Measurements from ENCODE around the gene CA12. TPM values are rescaled to one million over a fixed set of nuclear protein-coding genes. Genes with fewer than 3 reads are reported as not detected.
"Not testable (repeated sequence)": the region's sequence is repeated elsewhere in the genome, so short reads cannot be mapped to it uniquely, and the experiment has no call there.

The CA12 gene
- total RNA-seq, 1 donor from 2014 or later = 1.6 TPM

DNA sequence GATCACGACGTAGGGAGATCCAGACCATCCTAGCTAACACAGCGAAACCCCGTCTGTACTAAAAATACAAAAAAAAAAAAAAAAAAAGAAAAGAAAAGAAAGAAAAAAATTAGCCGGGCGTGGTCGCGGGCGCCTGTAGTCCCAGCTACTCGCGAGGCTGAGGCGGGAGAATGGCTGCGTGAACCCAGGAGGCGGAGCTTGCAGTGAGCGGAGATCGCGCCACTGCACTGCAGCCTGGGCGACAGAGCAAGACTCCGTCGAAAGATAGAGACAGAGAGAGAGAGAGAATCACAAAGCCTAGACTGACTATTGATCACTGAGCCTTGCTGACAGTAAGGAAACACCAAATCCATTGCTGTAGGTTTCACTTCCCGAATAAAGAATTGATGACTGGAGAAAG, 35.6 kb upstream of the CA12 start:
- H3K4me1 ChIP-seq (ENCODE audit: control insufficient read depth in 3 of 3, insufficient read depth in 3 of 3, low read length in 3 of 3); H3K9ac ChIP-seq (ENCODE audit: low read depth in 1 of 3, low read length in 3 of 3); H3K4me3 ChIP-seq (ENCODE audit: low read length in 3 of 3); H3K36me3 ChIP-seq (ENCODE audit: control insufficient read depth in 3 of 3, insufficient read depth in 3 of 3, low read length in 3 of 3); H3K27ac ChIP-seq (ENCODE audit: low read depth, low read length); H3K9me3 ChIP-seq (ENCODE audit: control insufficient read depth in 3 of 3, low read length in 3 of 3); H3K27me3 ChIP-seq (ENCODE audit: control insufficient read depth in 3 of 3, insufficient read depth in 3 of 3, low read length in 3 of 3): not testable (repeated sequence)

DNA sequence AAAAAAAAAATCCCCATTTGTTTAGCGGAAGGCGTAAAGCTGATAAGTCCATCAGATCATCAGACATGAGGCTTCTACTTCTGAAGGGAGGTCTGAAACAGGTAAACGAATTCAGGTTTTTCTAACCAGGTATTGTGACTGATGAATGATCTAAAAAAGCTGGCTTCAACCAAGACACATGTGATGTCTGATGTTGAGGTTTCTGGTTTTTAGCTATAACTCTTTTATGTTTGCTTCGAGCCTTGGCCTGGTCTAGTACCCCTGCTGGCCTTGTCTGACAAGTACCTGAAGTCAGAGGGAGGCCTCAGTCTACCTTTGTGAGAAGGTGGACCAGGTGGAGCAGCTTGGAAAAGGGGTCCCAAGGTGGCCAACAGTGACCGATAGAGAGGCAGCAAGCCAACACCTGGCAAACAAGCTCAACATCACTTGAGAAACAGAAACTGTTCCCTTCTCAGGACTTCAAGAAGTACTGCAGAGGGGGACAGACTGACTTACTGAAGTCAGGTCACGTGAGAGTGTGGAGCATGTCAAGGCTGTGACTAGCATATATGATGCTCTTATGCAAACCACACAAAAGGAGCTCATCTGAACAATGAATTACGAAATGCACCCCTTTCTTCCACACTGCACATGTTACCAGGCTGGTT, 33.0 kb upstream of the CA12 start:
- H3K4me3 ChIP-seq (ENCODE audit: low read length in 3 of 3) = no peak overlapping the region
- H3K27me3 ChIP-seq (ENCODE audit: control insufficient read depth in 3 of 3, insufficient read depth in 3 of 3, low read length in 3 of 3) = no peaks in the 10 kb centered on the region
- no peaks in the 10 kb centered on the region for H3K9me3 ChIP-seq (ENCODE audit: control insufficient read depth in 3 of 3, low read length in 3 of 3)
- H3K4me1 ChIP-seq (ENCODE audit: control insufficient read depth in 3 of 3, insufficient read depth in 3 of 3, low read length in 3 of 3) = no peaks in the 10 kb centered on the region
- no peaks in the 10 kb centered on the region for H3K36me3 ChIP-seq (ENCODE audit: control insufficient read depth in 3 of 3, insufficient read depth in 3 of 3, low read length in 3 of 3)
- no peak overlapping the region for H3K27ac ChIP-seq (ENCODE audit: low read depth, low read length)
- no peak overlapping the region for H3K9ac ChIP-seq (ENCODE audit: low read depth in 1 of 3, low read length in 3 of 3)

DNA sequence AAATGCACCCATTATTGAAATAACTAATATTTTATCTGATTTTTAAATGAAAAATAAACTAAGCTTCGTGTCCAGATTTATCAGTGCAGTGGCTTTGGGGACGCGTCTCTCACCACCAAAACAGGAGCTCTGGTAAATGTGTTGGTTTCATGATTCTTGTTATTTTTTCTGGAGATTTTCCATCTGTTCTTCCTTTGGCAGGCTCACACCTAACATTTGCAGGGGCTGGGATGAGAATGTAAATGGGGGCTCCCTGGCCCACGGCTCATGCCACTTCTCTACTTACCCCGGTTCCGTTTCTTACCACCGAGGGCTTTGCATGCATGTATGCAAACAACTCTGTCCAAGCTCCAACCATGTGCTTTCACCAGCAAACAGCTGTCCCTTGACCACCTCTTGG, 30.9 kb upstream of the CA12 start:
- H3K36me3 ChIP-seq (ENCODE audit: control insufficient read depth in 3 of 3, insufficient read depth in 3 of 3, low read length in 3 of 3) = no peaks in the 10 kb centered on the region
- H3K27me3 ChIP-seq (ENCODE audit: control insufficient read depth in 3 of 3, insufficient read depth in 3 of 3, low read length in 3 of 3) = no peaks in the 10 kb centered on the region
- no peak overlapping the region for H3K4me3 ChIP-seq (ENCODE audit: low read length in 3 of 3)
- H3K9me3 ChIP-seq (ENCODE audit: control insufficient read depth in 3 of 3, low read length in 3 of 3) = no peaks in the 10 kb centered on the region
- no peak overlapping the region for H3K27ac ChIP-seq (ENCODE audit: low read depth, low read length)
- no peak overlapping the region for H3K9ac ChIP-seq (ENCODE audit: low read depth in 1 of 3, low read length in 3 of 3)
- no peaks in the 10 kb centered on the region for H3K4me1 ChIP-seq (ENCODE audit: control insufficient read depth in 3 of 3, insufficient read depth in 3 of 3, low read length in 3 of 3)

DNA sequence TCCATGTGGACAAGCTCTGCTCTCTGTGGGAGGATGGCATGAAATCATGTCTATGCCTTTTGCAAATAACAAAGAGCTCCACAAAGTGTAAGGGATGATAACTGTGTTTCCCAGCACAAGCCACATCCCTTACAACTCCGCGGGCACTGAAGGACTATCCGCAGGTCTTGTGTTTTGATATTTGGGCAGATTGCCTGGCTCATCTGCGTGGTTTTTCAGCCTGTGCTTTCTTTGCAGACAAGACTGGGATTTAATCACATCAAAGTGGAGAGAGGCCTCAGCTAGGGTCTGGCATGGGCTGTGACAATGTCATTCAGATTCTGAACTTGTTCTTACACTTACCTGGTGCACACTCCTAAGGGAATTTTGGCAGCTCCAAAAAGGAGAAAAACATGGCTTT, 30.2 kb upstream of the CA12 start:
- no peak overlapping the region for H3K9ac ChIP-seq (ENCODE audit: low read depth in 1 of 3, low read length in 3 of 3)
- H3K27me3 ChIP-seq (ENCODE audit: control insufficient read depth in 3 of 3, insufficient read depth in 3 of 3, low read length in 3 of 3) = no peaks in the 10 kb centered on the region
- no peaks in the 10 kb centered on the region for H3K36me3 ChIP-seq (ENCODE audit: control insufficient read depth in 3 of 3, insufficient read depth in 3 of 3, low read length in 3 of 3)
- no peaks in the 10 kb centered on the region for H3K9me3 ChIP-seq (ENCODE audit: control insufficient read depth in 3 of 3, low read length in 3 of 3)
- H3K4me1 ChIP-seq (ENCODE audit: control insufficient read depth in 3 of 3, insufficient read depth in 3 of 3, low read length in 3 of 3) = no peaks in the 10 kb centered on the region
- no peak overlapping the region for H3K27ac ChIP-seq (ENCODE audit: low read depth, low read length)
- no peak overlapping the region for H3K4me3 ChIP-seq (ENCODE audit: low read length in 3 of 3)

DNA sequence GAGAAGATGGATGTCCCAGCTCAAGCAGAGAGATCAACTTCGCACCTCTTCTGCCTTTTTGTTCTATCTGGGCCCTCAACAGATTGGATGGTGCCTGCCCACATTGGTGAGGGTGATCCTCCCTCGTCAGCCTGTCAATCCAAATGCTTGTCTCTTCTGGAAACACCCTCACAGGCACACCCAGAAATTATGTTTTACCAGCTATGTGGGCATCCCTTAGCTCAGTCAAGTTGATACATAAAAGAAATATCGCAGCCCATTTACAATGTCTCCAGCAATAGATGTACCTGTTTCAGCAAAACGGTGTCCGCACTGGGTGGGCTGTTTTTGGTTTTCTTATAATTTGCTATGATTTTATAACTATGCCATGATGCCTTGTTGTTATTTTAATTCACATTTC, 27.5 kb upstream of the CA12 start:
- H3K36me3 ChIP-seq (ENCODE audit: control insufficient read depth in 3 of 3, insufficient read depth in 3 of 3, low read length in 3 of 3) = no peaks in the 10 kb centered on the region
- no peak overlapping the region for H3K9ac ChIP-seq (ENCODE audit: low read depth in 1 of 3, low read length in 3 of 3)
- H3K4me3 ChIP-seq (ENCODE audit: low read length in 3 of 3) = no peak overlapping the region
- no peak overlapping the region for H3K27ac ChIP-seq (ENCODE audit: low read depth, low read length)
- H3K9me3 ChIP-seq (ENCODE audit: control insufficient read depth in 3 of 3, low read length in 3 of 3) = no peaks in the 10 kb centered on the region
- H3K27me3 ChIP-seq (ENCODE audit: control insufficient read depth in 3 of 3, insufficient read depth in 3 of 3, low read length in 3 of 3) = no peaks in the 10 kb centered on the region
- no peaks in the 10 kb centered on the region for H3K4me1 ChIP-seq (ENCODE audit: control insufficient read depth in 3 of 3, insufficient read depth in 3 of 3, low read length in 3 of 3)

DNA sequence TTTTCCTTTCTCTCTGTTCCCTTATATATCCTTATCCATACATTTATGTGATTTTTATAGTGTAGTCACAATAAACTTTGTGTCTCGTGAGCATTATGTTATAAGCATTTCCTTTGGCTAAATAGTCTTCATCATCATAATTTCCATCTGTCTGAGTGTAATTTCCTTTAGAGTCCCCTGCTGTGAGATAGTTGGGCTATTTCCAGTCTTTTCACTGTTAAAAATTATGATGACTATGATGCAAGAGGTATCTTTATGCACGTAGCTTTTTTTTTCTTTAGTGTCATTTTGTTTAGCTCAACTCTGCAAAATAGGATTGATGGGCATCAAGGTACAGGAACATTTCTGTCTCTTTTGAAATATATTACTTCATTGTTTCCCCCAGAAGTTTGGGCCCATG, 26.9 kb upstream of the CA12 start:
- Histone ChIP-seq H3K4me1 (ENCODE audit: control insufficient read depth in 3 of 3, insufficient read depth in 3 of 3, low read length in 3 of 3) (no peaks in the 10 kb centered on the region), H3K27me3 (ENCODE audit: control insufficient read depth in 3 of 3, insufficient read depth in 3 of 3, low read length in 3 of 3) (no peaks in the 10 kb centered on the region), H3K9me3 (ENCODE audit: control insufficient read depth in 3 of 3, low read length in 3 of 3) (no peaks in the 10 kb centered on the region), H3K27ac (ENCODE audit: low read depth, low read length) (no peak overlapping the region), H3K4me3 (ENCODE audit: low read length in 3 of 3) (no peak overlapping the region), H3K36me3 (ENCODE audit: control insufficient read depth in 3 of 3, insufficient read depth in 3 of 3, low read length in 3 of 3) (no peaks in the 10 kb centered on the region), H3K9ac (ENCODE audit: low read depth in 1 of 3, low read length in 3 of 3) (no peak overlapping the region)

DNA sequence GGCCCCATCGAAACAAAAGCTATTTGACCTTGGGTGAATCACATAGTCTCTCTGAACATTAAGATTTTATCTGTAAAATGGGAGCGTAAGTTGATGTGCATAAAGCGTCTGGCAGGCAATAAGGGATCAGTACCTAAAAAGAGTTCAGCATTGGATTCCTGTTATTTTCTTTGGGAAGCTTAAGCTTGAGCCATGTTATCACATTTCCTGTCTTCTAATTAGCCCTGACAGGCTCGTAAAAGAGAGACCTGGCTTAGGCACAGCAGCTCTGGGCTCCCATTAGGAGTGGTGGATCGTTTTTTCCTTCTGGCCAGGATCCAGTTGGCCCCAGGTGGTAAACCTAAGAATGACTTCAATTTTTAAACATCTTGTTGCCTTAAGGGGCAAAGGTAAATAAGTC, 26.0 kb upstream of the CA12 start:
- H3K27ac ChIP-seq (ENCODE audit: low read depth, low read length) = no peak overlapping the region
- H3K27me3 ChIP-seq (ENCODE audit: control insufficient read depth in 3 of 3, insufficient read depth in 3 of 3, low read length in 3 of 3) = no peaks in the 10 kb centered on the region
- peaks cover 0 to 1% (median 0%) of the 10 kb centered on the region in 3 donors for H3K4me1 ChIP-seq (ENCODE audit: control insufficient read depth in 3 of 3, insufficient read depth in 3 of 3, low read length in 3 of 3)
- no peak overlapping the region for H3K4me3 ChIP-seq (ENCODE audit: low read length in 3 of 3)
- no peak overlapping the region for H3K9ac ChIP-seq (ENCODE audit: low read depth in 1 of 3, low read length in 3 of 3)
- H3K9me3 ChIP-seq (ENCODE audit: control insufficient read depth in 3 of 3, low read length in 3 of 3) = no peaks in the 10 kb centered on the region
- H3K36me3 ChIP-seq (ENCODE audit: control insufficient read depth in 3 of 3, insufficient read depth in 3 of 3, low read length in 3 of 3) = no peaks in the 10 kb centered on the region

DNA sequence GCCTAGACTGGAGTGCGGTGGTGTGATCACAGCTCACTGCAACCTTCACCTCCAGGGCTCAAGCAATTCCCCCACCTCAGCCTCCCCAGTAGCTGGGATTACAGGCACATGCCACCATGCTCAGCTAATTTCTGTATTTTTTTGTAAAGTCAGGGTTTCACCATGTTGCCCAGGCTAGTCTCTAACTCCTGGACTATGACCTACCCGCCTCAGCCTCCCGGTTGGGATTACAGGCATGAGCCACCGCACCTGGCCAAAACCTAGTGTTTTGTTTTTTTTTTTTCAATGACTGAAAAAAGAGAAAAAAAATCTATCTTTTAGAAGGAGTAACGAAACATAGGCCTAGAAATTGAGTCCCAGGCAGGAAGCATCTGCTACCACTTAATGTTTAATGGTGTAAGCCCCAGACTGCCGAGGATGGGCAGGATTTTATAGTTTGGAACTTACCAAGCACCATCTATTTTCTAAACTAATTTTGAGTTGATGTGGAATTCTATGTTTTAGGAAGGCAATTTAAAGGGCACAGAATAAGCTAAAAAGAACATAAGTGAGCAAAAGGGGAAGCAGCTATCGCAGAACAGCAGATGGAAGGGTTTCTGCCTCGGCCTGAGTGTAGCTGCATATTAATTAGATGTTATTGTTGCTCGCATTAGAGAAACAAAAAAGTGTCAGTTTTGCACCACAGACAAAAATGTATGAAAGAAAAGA, 24.2 kb upstream of the CA12 start:
- H3K27ac ChIP-seq (ENCODE audit: low read depth, low read length) = no peak overlapping the region
- H3K27me3 ChIP-seq (ENCODE audit: control insufficient read depth in 3 of 3, insufficient read depth in 3 of 3, low read length in 3 of 3) = no peaks in the 10 kb centered on the region
- H3K4me3 ChIP-seq (ENCODE audit: low read length in 3 of 3) = no peak overlapping the region
- peaks cover 0 to 2% (median 0%) of the 10 kb centered on the region in 3 donors for H3K4me1 ChIP-seq (ENCODE audit: control insufficient read depth in 3 of 3, insufficient read depth in 3 of 3, low read length in 3 of 3)
- H3K36me3 ChIP-seq (ENCODE audit: control insufficient read depth in 3 of 3, insufficient read depth in 3 of 3, low read length in 3 of 3) = no peaks in the 10 kb centered on the region
- no peak overlapping the region for H3K9ac ChIP-seq (ENCODE audit: low read depth in 1 of 3, low read length in 3 of 3)
- H3K9me3 ChIP-seq (ENCODE audit: control insufficient read depth in 3 of 3, low read length in 3 of 3) = no peaks in the 10 kb centered on the region

DNA sequence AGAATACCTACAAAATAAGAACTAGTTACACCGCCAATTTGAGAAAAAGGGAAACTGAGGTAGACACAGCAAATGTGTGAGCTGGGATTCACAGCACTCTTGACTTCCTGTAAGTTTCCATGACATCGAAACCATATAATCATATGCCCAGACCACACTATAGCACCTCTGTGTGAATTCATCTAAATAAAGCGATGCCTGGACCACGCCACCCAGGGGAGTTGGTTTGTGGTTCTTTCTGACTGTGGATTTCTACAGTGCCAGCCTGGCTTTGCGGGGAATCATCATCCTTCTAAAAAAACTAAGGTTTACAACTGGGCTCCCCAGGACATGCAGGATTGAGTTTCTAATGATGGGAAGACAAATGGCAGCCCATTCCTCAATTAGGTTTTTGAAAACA, 23.5 kb upstream of the CA12 start:
- Histone ChIP-seq H3K36me3 (ENCODE audit: control insufficient read depth in 3 of 3, insufficient read depth in 3 of 3, low read length in 3 of 3) (no peaks in the 10 kb centered on the region), H3K4me3 (ENCODE audit: low read length in 3 of 3) (no peak overlapping the region), H3K4me1 (ENCODE audit: control insufficient read depth in 3 of 3, insufficient read depth in 3 of 3, low read length in 3 of 3) (peaks cover 0 to 2% (median 0%) of the 10 kb centered on the region in 3 donors), H3K27ac (ENCODE audit: low read depth, low read length) (no peak overlapping the region), H3K9me3 (ENCODE audit: control insufficient read depth in 3 of 3, low read length in 3 of 3) (no peaks in the 10 kb centered on the region), H3K27me3 (ENCODE audit: control insufficient read depth in 3 of 3, insufficient read depth in 3 of 3, low read length in 3 of 3) (no peaks in the 10 kb centered on the region), H3K9ac (ENCODE audit: low read depth in 1 of 3, low read length in 3 of 3) (no peak overlapping the region)

DNA sequence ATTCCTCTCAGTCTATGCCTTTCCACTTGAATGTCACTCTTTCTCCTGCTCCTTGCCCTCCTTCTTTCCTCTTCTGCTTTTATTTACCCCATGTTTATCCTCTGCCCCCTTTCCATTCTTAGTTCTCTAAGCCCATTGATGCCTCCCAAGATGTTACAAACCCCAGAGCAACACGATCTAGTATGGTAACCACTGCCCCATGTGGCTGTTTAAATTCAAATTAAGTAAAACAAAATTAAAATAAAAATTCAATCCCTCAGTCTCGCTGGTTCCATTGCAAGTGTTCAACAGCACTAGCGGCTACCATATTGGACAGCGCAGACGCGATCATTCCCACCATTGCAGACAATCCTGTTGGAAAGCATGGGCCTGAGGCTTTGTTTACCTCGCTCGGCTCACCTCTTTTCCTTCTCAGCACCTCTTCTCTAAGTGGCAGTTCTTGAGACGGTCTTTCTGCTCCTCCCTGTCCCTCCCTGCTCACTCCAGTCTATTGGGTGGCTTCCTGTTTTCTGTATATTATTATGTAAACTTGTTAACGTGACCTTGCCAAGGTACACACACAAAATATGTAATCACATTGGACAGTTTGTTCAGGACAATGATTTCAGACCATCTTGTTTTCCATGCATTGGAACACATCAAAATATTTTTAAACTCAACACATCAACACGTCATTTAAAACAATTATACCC, 21.8 kb upstream of the CA12 start:
- Histone ChIP-seq H3K9ac (ENCODE audit: low read depth in 1 of 3, low read length in 3 of 3) (no peak overlapping the region), H3K36me3 (ENCODE audit: control insufficient read depth in 3 of 3, insufficient read depth in 3 of 3, low read length in 3 of 3) (no peaks in the 10 kb centered on the region), H3K27ac (ENCODE audit: low read depth, low read length) (no peak overlapping the region), H3K4me1 (ENCODE audit: control insufficient read depth in 3 of 3, insufficient read depth in 3 of 3, low read length in 3 of 3) (peaks cover 0 to 2% (median 0%) of the 10 kb centered on the region in 3 donors), H3K27me3 (ENCODE audit: control insufficient read depth in 3 of 3, insufficient read depth in 3 of 3, low read length in 3 of 3) (no peaks in the 10 kb centered on the region), H3K9me3 (ENCODE audit: control insufficient read depth in 3 of 3, low read length in 3 of 3) (no peaks in the 10 kb centered on the region), H3K4me3 (ENCODE audit: low read length in 3 of 3) (no peak overlapping the region)
